ENCODE measurements around the gene ZNF662.

ZNF662 gene

DNA sequence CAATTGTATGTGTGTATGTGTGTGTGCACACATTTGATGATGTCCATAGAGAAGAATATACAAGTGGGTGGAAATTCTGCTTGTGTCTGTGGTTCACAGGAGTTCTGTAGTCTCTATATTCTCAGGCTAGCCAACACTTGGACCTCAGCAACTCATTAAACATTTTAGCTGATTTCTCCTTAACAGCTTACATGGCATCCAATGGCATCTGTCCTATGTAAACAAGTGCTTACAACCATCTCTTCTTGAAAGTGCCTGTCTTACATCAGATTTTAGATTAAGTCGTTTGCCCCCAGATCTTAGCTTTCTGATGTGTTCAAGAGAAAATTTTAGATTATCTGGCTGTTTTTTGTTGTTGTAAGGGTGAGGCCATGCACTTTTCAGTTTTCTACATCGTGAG is 29.0 kb downstream of the ZNF662 start:
- no peak for DNase-seq
- intact Hi-C loops (cut with DNase I), result no loop called here

DNA sequence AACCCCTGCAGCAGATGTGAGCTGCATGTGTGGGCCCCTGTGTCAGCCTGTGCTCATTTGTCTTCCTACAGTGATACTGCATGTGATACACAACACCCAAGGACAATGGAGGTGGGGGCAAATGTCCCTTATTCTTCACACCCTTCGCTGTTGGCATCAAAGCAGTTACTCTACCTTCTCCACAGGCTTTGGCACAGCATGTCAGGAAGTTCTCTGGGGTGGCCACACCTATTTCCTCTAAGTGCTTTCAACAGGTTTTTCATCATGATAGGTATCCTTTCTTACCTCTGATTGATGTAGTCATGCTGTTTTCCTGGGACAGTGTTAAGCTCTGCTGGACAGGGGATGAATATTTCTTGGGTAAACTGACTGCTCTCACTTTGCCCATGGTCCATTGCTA is 29.5 kb downstream of the ZNF662 start:
- intact Hi-C loops (cut with DNase I), result no loop called here
- no peak for DNase-seq

DNA sequence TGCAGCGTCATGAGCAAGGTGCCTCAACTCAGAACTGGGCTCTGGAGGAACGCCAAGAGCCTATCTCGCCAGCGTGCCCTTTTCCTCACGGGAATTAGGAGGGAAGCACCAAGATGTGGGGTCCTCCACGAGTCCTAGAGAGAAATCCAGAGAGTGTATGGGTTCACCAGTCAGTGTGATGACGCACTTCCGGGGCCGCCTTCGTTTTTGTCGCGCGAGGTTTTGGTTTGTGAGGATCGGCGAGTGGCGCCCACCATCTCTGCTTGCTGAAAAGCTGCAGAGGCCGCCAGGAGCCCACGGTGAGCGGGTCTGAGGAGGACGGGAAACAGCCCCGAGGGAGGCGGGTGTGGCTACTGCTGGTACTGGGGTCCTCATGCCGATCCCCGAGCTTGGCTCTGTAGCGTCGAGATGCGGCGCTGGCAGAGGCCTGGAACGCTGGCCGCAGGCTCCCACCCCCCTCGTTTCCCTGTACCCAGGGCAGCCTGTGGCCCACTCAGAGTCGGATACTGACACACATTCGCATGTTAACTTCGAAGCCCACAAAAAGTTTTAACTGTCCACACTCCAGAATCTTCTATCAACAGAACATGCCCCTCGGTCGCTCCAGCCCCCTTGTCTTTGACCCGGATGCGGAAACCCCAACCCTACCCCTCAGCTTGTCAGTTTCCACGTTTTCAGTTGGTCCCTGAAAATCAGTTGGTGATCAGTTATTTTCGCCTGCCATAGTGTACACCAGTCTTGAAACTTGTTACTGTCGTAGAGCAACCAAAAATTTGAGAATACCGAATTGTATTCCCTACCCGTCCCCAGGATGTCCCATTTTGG is 30.4 kb downstream of the ZNF662 start:
- intact Hi-C loops (cut with DNase I), result no loop called here
- DNase-seq, result peak; percentile 18 to 93 (median 50)

DNA sequence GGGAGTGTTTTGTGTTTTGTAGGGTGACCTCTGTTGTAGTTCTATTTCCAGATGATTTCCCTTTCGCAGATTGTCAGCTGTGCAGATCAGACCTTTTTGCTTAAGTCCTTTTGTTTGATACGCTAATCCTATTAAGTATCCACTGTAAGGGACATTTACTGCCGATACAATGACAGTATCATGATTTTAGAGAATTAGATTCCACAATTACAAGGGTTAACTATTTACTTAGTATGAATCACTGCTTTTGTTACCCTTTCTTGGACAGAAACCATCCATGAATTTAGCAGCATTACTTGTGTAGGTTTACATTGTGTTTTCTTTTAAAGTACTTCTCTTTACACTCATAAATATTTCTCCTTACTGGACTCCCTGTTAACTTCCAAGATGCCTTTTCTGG is 31.4 kb downstream of the ZNF662 start:
- intact Hi-C loops (cut with DNase I), result no loop called here

DNA sequence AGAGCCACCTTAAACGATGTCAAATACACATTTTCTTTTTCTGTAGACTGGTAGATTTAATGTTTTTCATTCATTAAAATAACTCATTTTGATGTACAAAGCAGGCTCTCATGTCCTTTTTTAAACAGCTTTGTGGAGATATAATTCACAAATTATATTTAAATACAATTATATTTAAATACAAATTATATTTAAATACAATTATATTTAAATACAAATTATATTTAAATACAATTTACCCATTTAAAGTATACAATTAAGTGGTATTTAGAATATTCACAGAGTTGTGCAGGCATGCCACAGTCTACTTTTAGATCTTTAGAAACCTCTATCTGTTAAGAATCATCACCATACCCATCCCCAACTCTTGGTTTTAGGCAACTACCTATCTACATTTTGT is 36.8 kb downstream of the ZNF662 start:
- intact Hi-C loops (cut with DNase I), result no loop called here
- no peak for DNase-seq

More for the DNA sequence above, 31.4 kb downstream of the ZNF662 start:
- no peak for DNase-seq

DNA sequence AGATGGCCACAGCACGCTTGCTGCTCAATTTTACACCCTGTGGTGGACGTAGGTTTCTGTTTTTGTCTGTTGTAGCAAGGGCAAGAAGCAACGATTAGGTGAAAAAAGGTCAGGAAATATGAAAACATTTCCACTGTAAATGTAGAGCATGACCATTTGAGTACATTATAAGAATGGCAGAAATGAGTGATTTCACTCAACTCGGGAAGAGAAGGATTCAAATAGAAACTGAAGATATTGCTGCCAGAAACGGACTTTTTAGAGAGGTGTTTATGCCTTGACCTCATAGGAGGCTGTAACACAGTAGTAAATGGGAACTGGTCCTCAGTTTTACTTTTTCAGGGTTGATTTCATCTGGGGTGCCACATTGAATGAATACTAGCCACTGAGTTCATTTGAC is 40.1 kb downstream of the ZNF662 start:
- intact Hi-C loops (cut with DNase I), result no loop called here

DNA sequence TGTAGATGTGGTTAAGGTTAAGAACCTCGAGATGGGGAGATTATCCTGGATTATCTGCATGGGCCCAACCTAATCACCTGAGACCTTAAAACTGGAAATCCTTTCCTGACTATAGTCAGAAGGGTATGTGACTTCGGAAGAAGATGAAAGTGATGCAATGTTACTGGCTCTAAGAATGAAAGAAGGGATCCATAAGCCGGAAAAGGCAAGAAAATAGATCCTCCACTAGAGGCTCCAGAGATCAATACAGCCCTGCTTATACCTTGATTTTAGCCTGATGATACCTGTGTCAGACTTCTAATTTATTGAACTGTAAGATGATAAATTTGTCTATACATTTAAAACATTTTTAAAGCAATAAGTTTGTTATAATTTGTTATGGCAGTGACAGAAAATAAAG is 51.6 kb downstream of the ZNF662 start:
- DNase-seq, result no peak
- intact Hi-C loops (cut with DNase I), result no loop called here

More for the DNA sequence above, 40.1 kb downstream of the ZNF662 start:
- DNase-seq, result no peak

DNA sequence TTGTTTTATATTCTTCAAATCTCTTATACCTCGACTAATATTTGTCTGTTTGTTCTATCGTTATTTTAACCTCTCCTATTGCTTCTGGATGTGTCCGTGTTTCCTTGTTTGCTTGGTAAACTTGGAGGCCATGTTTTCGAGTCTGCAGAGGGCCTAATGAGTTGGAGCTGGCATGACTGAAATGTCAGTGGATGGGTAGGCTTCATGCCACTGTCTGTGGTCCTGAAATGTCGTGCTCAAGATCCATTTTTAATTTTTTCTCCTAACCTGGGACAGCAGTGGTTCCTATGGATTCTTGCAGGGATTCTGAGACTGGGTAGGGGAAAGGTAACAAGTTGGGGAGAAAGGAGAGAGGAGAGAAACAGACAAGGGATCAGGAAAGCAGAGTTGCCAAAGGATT is 54.3 kb downstream of the ZNF662 start:
- intact Hi-C loops (cut with DNase I), result loop anchor here (2.0 to 10.0 kb wide), 4 partner anchors 135 to 542 kb away; no protein-coding TSS in a partner anchor
- no peak for DNase-seq

DNA sequence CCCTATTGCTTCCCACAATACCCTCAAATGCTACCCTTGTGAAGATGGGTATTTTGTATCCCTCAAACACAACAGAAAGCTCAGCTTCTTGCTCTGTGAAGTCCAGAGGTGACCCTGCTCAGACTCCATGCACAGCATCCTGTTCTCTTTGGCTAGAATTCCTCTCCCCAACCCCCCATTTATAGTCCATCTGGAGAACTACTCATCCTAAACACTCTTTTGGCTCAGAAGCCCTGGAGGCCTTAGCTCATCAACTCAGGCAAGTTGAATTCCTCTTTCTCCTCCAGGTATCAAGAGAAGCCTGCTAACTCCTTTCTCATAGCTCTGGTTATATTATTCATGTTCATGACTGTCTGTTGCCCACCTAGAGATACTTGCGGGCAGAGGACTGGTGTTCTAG is 54.8 kb downstream of the ZNF662 start:
- no peak for DNase-seq
- intact Hi-C loops (cut with DNase I), result loop anchor here (2.0 to 10.0 kb wide), 4 partner anchors 134 to 542 kb away; no protein-coding TSS in a partner anchor

DNA sequence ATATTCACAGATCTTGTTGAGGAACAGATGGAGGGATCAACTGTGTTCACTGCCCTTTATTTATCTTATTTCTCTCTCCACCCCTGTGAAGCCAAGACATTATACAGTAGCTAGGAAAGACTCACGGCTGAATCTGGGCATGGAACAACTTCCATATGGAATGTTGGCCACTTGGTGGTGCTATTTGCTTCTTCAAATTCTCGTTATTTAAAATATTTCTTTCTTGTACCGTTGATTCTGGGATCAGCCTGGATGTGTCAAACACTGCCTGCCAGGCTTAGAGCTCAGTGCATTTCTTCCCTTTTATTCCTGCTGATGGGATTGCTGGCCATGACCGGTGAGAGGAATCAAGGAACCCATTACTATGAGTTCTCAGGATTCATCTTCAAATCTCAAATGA is 55.7 kb downstream of the ZNF662 start:
- peak in 4 of 10 donors; percentile 19 to 33 (median 31) for DNase-seq
- intact Hi-C loops (cut with DNase I), result loop anchor here (2.0 to 10.0 kb wide), 4 partner anchors 133 to 541 kb away; no protein-coding TSS in a partner anchor

DNA sequence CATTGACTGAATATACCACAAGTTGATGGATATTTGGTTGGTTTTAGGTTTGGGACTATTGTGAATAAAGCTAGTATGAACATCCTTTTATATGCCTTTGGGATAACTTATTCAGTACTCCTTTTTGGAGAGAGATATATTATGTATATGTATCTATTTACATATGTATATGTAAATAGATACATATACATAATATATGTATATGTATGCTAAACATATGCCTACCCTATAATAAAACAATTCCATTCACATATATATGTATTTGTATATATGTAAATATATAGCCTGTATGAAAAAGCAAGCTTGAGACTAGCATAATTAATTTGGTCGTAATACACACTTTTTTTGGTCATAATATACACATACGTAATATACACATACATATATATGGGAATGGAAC is 57.3 kb downstream of the ZNF662 start:
- intact Hi-C loops (cut with DNase I), result loop anchor here (5.0 to 10.0 kb wide), 2 partner anchors 132 to 539 kb away; no protein-coding TSS in a partner anchor
- no peak for DNase-seq

DNA sequence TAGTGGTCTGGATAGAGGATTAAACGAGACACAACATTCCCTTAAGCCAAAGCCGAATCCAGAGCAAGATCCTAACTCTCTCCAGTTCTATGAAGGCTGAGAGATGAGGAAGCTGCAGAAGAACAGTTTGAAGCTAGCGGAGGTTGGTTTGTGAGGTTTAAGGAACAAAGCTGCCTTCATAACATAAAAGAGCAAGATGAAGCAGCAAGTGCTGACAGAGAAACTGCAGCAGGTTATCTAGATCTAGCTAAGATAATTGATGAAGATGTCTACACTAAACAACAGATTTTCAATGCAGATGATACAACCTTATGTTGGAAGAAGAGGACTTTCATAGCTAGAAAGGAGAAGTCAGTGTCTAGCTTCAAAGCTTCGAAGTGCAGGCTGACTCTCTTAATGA is 58.3 kb downstream of the ZNF662 start:
- intact Hi-C loops (cut with DNase I), result loop anchor here (5.0 to 10.0 kb wide), 2 partner anchors 131 to 538 kb away; no protein-coding TSS in a partner anchor

More for the DNA sequence above, 58.3 kb downstream of the ZNF662 start:
- no peak for DNase-seq
